GM12878 (cell line): ENCODE measurements around the gene PPARD. TPM values are rescaled to one million over a fixed set of nuclear protein-coding genes. Genes with fewer than 3 reads are reported as not detected.

Experiments used
- ATAC-seq: fragments of 200-7000 bp; cut with Tn5 transposase; 3 replicates; pipeline ENCODE4 v1.9.1; 2020; ENCODE audit warnings: mild to moderate bottlenecking, moderate library complexity
- BruUV-seq: library from RNA; stranded (reverse); fragments of 400-500 nt; replicated peaks from 2 replicates; lab custom pipeline; 2021; lab: Mats Ljungman, UMichigan
- CTCF ChIA-PET: fragments of 300-600 bp; sonication (Branson Sonifier 250); formaldehyde crosslinking; extraction: SDS; loops from one replicate; lab custom pipeline; 2021; ENCODE audit warnings: inconsistent platforms; lab: Yijun Ruan, JAX
- POLR2A ChIA-PET: fragments of 350-600 bp; formaldehyde crosslinking; extraction: SDS; loops from one replicate; lab custom pipeline; 2021; ENCODE audit warnings: inconsistent platforms; lab: Charles Lee
- RAD21 ChIA-PET: fragments of 300-600 bp; sonication (Branson Sonifier 250); formaldehyde crosslinking; loops from one replicate; lab custom pipeline; 2023; ENCODE audit warnings: antibody characterized with exemption; ENCODE audit not compliant: unreplicated experiment; lab: Charles Lee
- SMC1A ChIA-PET: fragments of 300-600 bp; sonication (Branson Sonifier 250); formaldehyde crosslinking; loops from one replicate; lab custom pipeline; 2023; ENCODE audit not compliant: unreplicated experiment, uncharacterized antibody; lab: Charles Lee
- DNase-seq: peaks from one replicate; pipeline ENCODE4 v3.0.0-alpha.2; 2011; ENCODE audit warnings: low read depth, low spot score
- FAIRE-seq: peaks from 3 replicates; lab custom pipeline; 2011; peaks lifted over from hg19 to GRCh38; lab: Jason Lieb, UNC
- H2AFZ ChIP-seq: 2 replicates; pipeline ENCODE4 v1.6.0; 2011; ENCODE audit warnings: low read depth, low read length, control low read depth; ENCODE audit not compliant: control insufficient read depth
- H3K27ac ChIP-seq: 2 replicates; pipeline ENCODE4 v1.5.1; 2011; ENCODE audit warnings: control low read depth; ENCODE audit not compliant: control insufficient read depth, insufficient read depth
- H3K27me3 ChIP-seq, 2 experiments: replicated peaks in 1 of 2; 2 replicates each; pipeline versions ENCODE4 v1.6.0 to v1.6.1; 2011; ENCODE audit warnings: low read length in 1 of 2; ENCODE audit not compliant: control insufficient read depth in 2 of 2, insufficient read depth in 2 of 2
- H3K36me3 ChIP-seq, 2 experiments: 2 replicates each; pipeline ENCODE4 v1.5.1; 2011; ENCODE audit warnings: low read length in 1 of 2; ENCODE audit not compliant: control insufficient read depth in 2 of 2, insufficient read depth in 2 of 2
- H3K4me1 ChIP-seq: 2 replicates; pipeline ENCODE4 v1.6.1; 2011; ENCODE audit warnings: mild to moderate bottlenecking, low read length, moderate library complexity, mixed read lengths; ENCODE audit not compliant: control insufficient read depth, insufficient read depth
- H3K4me2 ChIP-seq: 2 replicates; pipeline ENCODE4 v1.6.0; 2011; ENCODE audit warnings: control low read depth; ENCODE audit not compliant: control insufficient read depth, insufficient read depth
- H3K4me3 ChIP-seq: fragments of 200-600 bp; sonication (generic); 2 replicates; pipeline ENCODE4 v1.5.1; 2016
- H3K79me2 ChIP-seq: 2 replicates; pipeline ENCODE4 v1.6.0; 2011; ENCODE audit warnings: low read length; ENCODE audit not compliant: control insufficient read depth, insufficient read depth
- H3K9ac ChIP-seq: 2 replicates; pipeline ENCODE4 v1.8.0; 2011; ENCODE audit warnings: low read length, control low read depth, mixed read lengths; ENCODE audit not compliant: control insufficient read depth, insufficient read depth
- H3K9me3 ChIP-seq: replicated peaks from 3 replicates; pipeline ENCODE4 v1.5.1; 2011; ENCODE audit warnings: mild to moderate bottlenecking, low read length; ENCODE audit not compliant: control insufficient read depth, insufficient read depth
- H4K20me1 ChIP-seq: 2 replicates; pipeline ENCODE4 v1.6.0; 2011; ENCODE audit not compliant: control insufficient read depth, insufficient read depth
- ATF7 ChIP-seq: fragments of 450-650 bp; IDR thresholded peaks from 2 replicates; pipeline ENCODE4 v1.6.1; 2016; ENCODE audit warnings: low read depth, mild to moderate bottlenecking
- CEBPB ChIP-seq, 2 experiments: fragments of 150-350 bp in 1 of 2; IDR thresholded peaks; 2 replicates each; pipeline ENCODE4 v1.6.1; 2012 to 2014; ENCODE audit warnings: low read depth in 2 of 2, low read length in 2 of 2, borderline replicate concordance in 1 of 2, inconsistent platforms in 1 of 2
- KDM1A ChIP-seq: fragments of 200-600 bp; sonication (generic); IDR thresholded peaks from 2 replicates; pipeline ENCODE4 v1.6.1; 2016; ENCODE audit warnings: borderline replicate concordance
- MXI1 ChIP-seq: fragments of 150-350 bp; IDR thresholded peaks from 2 replicates; pipeline ENCODE4 v1.6.1; 2011; ENCODE audit warnings: low read depth, mild to moderate bottlenecking, inconsistent platforms, low read length, improper control_type of control experiment
- NR2F1 ChIP-seq: fragments of 450-650 bp; conservative IDR thresholded peaks from 2 replicates; pipeline ENCODE4 v1.6.1; 2017; ENCODE audit warnings: mild to moderate bottlenecking
- POLR2A ChIP-seq: IDR thresholded peaks from 2 replicates; pipeline ENCODE4 v1.6.1; 2011; ENCODE audit warnings: low read depth, mild to moderate bottlenecking, low read length
- SRF ChIP-seq, 2 experiments: IDR thresholded peaks; 2 replicates each; pipeline ENCODE4 v1.6.1; 2011; ENCODE audit warnings: low read depth in 2 of 2, low read length in 2 of 2, mild to moderate bottlenecking in 1 of 2, moderate library complexity in 1 of 2
- SUPT20H ChIP-seq: IDR thresholded peaks from 2 replicates; pipeline ENCODE4 v1.6.1; 2011; ENCODE audit warnings: low read depth, mild to moderate bottlenecking, low read length, moderate library complexity, borderline replicate concordance; ENCODE audit not compliant: control insufficient read depth
- TARDBP ChIP-seq: IDR thresholded peaks from 2 replicates; pipeline ENCODE4 v1.6.1; 2016; ENCODE audit warnings: borderline replicate concordance
- TCF7 ChIP-seq: IDR thresholded peaks from 2 replicates; pipeline ENCODE4 v1.6.1; 2014; ENCODE audit warnings: antibody characterized with exemption, borderline replicate concordance
- YY1 ChIP-seq: IDR thresholded peaks from 2 replicates; pipeline ENCODE4 v1.6.1; 2011; ENCODE audit warnings: low read depth, mild to moderate bottlenecking, low read length
- ZNF207 ChIP-seq: fragments of 450-650 bp; IDR thresholded peaks from 2 replicates; pipeline ENCODE4 v1.6.1; 2014; ENCODE audit warnings: antibody characterized with exemption, mild to moderate bottlenecking, borderline replicate concordance
- ZNF274 ChIP-seq: IDR thresholded peaks from one replicate; pipeline ENCODE4 v1.8.0; 2011; ENCODE audit not compliant: insufficient read length, insufficient read depth
- ZNF592 ChIP-seq: fragments of 450-650 bp; IDR thresholded peaks from 2 replicates; pipeline ENCODE4 v1.6.1; 2017; ENCODE audit warnings: mild to moderate bottlenecking, moderate library complexity
- ZSCAN29 ChIP-seq: fragments of 450-650 bp; IDR thresholded peaks from 2 replicates; pipeline ENCODE4 v1.6.1; 2017; ENCODE audit warnings: mild to moderate bottlenecking, moderate library complexity
- ZZZ3 ChIP-seq: IDR thresholded peaks from 2 replicates; pipeline ENCODE4 v1.6.1; 2011; ENCODE audit warnings: low read depth; ENCODE audit not compliant: control insufficient read depth, insufficient read length
- WGBS: methylation state at CpG from one replicate; pipeline ENCODE4 v1.1.6; 2016; ENCODE audit warnings: low lambda C conversion rate; ENCODE audit not compliant: insufficient replicate concordance, insufficient coverage; ENCODE audit errors: missing lambda C conversion rate; 5-methylcytosine and 5-hydroxymethylcytosine counted together
- in situ Hi-C: fragments of 300-500 bp; cut with MboI; formaldehyde crosslinking; loops from 9 replicates; pipeline ENCODE4 v1.14.3; 2018; ENCODE audit warnings: mixed read lengths
- intact Hi-C: fragments of 100-400 bp; cut with micrococcal nuclease; formaldehyde crosslinking; loops from one replicate; pipeline ENCODE4 v1.14.2; 2022; ENCODE audit not compliant: unreplicated experiment
- polyA plus RNA-seq, 11 experiments: library from polyadenylated mRNA; depleted of rRNA in 4 of 11; unstranded in 6 of 11; stranded (reverse) in 5 of 11; fragments of >200 nt; fragmentation: Nextera tagmentation in 4 of 11; fragmentation: Illumina TruSeq in 1 of 11; extraction: Ambion mirVana in 4 of 11; extraction: Trizol in 1 of 11; gene quantifications; 1 replicate in 1 of 11; 2 replicates in 10 of 11; pipeline versions ENCODE4 v1.2.1 to v1.2.3, GENCODE V29; 2011 to 2016; ENCODE audit warnings: inconsistent platforms in 2 of 11, missing spikeins in 2 of 11, low read depth in 1 of 11
- total RNA-seq, 4 experiments: library from RNA; depleted of rRNA in 3 of 4; stranded (reverse); fragments of >200 nt in 3 of 4; fragmentation: Illumina TruSeq in 1 of 4; extraction: Trizol in 1 of 4; gene quantifications; 2 replicates each; pipeline versions ENCODE4 v1.2.1 to v1.2.3, GENCODE V29; 2013 to 2021
- TF ChIP-seq, protein P1 (sequence below): fragments of 450-650 bp; IDR thresholded peaks from 2 replicates; pipeline ENCODE4 v1.6.1; 2017; ENCODE audit warnings: borderline replicate concordance

Gene PPARD
- total and polyA plus RNA-seq, 10 of the 15 experiments (the other 5 are each of a cell fraction or from before 2014, with no cell fraction given) = 0.05 to 12.6 (median 6.7) TPM

- DNase-seq = no peak
- CTCF ChIA-PET = interaction anchor here (1.1 kb wide), 1 partner anchor 45 kb away, joined by 4 read pairs; no protein-coding TSS in a partner anchor
- no peak overlapping the region for H3K9ac ChIP-seq
- no peaks in the 10 kb centered on the region for H3K79me2 ChIP-seq
- no peak overlapping the region for H2AFZ ChIP-seq
- SMC1A ChIA-PET = interaction anchor here (1.0 kb wide), 1 partner anchor 10 kb away, joined by 3 read pairs; no protein-coding TSS in a partner anchor
- no peaks in the 10 kb centered on the region; a peak in 1 of 4 replicates for H3K36me3 ChIP-seq
- RAD21 ChIA-PET = interaction anchor here (1.2 kb wide), 1 partner anchor 61 kb away, joined by 4 read pairs; the partner anchor contains the start of gene PPARD
- H3K4me3 ChIP-seq = no peak overlapping the region
- ATAC-seq = no peak
- POLR2A ChIA-PET = no interaction called here
- no peaks in the 10 kb centered on the region for H3K27me3 ChIP-seq
- BruUV-seq = no TSS peak
- no peak overlapping the region for H3K27ac ChIP-seq
- no peak overlapping the region for H3K4me2 ChIP-seq
- H3K4me1 ChIP-seq = peaks cover 23% of the 10 kb centered on the region
- intact Hi-C loops (loop anchor here (2.0 kb wide), 1 partner anchor 61 kb away; the partner anchor contains the start of gene PPARD), in situ Hi-C loops (no loop called here)
- FAIRE-seq = no peak
- 92% methylated on average over 8 of the region's 8 CpGs for WGBS
- no peaks in the 10 kb centered on the region for H3K9me3 ChIP-seq
- H4K20me1 ChIP-seq = no peaks in the 10 kb centered on the region; the same call in 1 of the 2 replicates
- TF ChIP-seq ZZZ3 (no peak), NR2F1 (no peak), CEBPB (IDR thresholded peaks at IDR 0.05; ENCODE audit: borderline replicate concordance in 1 of 2, low read depth in 2 of 2, low read length in 2 of 2) (no peak), ATF7 (no peak), ZNF274 (no peak), ZNF207 (no peak), ZNF592 (no peak), SRF (IDR thresholded peaks at IDR 0.05; ENCODE audit: low read depth in 2 of 2, low read length in 2 of 2) (no peak), YY1 (no peak), KDM1A (no peak), POLR2A (no peak), MXI1 (no peak), TARDBP (no peak), ZSCAN29 (no peak), TCF7 (no peak), SUPT20H (no peak)
- TF ChIP-seq, protein P1, sequence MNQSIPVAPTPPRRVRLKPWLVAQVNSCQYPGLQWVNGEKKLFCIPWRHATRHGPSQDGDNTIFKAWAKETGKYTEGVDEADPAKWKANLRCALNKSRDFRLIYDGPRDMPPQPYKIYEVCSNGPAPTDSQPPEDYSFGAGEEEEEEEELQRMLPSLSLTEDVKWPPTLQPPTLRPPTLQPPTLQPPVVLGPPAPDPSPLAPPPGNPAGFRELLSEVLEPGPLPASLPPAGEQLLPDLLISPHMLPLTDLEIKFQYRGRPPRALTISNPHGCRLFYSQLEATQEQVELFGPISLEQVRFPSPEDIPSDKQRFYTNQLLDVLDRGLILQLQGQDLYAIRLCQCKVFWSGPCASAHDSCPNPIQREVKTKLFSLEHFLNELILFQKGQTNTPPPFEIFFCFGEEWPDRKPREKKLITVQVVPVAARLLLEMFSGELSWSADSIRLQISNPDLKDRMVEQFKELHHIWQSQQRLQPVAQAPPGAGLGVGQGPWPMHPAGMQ = no peak
These were observed 61.4 kb downstream of the PPARD start for GRCh38 chr6:35403544-35404442.
